Body of pancreas (tissue), 4 donors: ENCODE measurements around the gene ZBTB11.

Experiments used
- POLR2A ChIP-seq, 3 donors: fragments of 450-650 bp; IDR thresholded peaks; one replicate each; pipeline ENCODE4 v1.6.1; 2016; ENCODE audit warnings: antibody characterized with exemption in 3 of 3, mild to moderate bottlenecking in 2 of 3
- TF ChIP-seq, protein P1 (sequence below), 7 experiments: fragments of 450-650 bp in 4 of 7; fragments of 200-600 bp in 3 of 7; sonication (generic) in 3 of 7; IDR thresholded peaks; one replicate each; pipeline ENCODE4 v1.5.1; 2016 to 2019; ENCODE audit warnings: antibody characterized with exemption in 7 of 7

DNA sequence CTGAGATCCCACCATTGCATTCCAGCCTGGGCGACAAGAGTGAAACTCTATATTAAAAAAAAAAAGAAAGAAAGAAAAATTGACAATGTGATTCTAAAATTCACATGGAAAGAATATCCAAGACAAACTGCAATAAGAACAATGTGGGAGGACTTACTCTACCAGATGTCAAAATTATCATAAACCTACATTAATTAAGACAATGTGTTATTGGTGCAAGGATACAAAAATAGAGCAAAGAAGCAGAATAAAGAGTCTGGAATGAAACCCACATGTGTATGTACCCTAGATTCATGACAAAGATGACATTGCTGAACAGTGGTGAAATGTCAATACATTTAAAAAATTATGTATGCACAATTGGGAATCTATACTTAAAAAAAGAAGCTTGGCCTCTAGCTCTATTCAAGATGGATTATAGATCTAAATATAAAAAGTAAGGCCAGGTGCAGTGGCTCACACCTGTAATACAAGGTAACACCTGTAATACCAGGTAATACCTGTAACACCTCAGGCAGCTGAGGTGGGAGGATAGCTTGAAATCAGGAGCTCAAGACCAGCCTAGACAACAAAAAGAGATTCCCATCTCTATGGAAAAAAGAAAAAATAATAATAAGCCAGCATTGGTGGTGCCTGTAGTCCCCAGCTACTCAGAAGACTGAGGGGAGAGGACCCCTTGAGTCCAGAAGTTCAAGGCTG is 45.7 kb downstream of the ZBTB11 start:
- TF ChIP-seq, protein P1, sequence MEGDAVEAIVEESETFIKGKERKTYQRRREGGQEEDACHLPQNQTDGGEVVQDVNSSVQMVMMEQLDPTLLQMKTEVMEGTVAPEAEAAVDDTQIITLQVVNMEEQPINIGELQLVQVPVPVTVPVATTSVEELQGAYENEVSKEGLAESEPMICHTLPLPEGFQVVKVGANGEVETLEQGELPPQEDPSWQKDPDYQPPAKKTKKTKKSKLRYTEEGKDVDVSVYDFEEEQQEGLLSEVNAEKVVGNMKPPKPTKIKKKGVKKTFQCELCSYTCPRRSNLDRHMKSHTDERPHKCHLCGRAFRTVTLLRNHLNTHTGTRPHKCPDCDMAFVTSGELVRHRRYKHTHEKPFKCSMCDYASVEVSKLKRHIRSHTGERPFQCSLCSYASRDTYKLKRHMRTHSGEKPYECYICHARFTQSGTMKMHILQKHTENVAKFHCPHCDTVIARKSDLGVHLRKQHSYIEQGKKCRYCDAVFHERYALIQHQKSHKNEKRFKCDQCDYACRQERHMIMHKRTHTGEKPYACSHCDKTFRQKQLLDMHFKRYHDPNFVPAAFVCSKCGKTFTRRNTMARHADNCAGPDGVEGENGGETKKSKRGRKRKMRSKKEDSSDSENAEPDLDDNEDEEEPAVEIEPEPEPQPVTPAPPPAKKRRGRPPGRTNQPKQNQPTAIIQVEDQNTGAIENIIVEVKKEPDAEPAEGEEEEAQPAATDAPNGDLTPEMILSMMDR (IDR thresholded peaks at IDR 0.05): no peak
- no peak for TF ChIP-seq POLR2A (IDR thresholded peaks at IDR 0.05)
